ENCODE measurements around the gene PTPRJ.
A peak's percentile ranks its signal among the peaks of the same experiment; 100 is the strongest.
"Not testable (repeated sequence)": the region's sequence is repeated elsewhere in the genome, so short reads cannot be mapped to it uniquely, and the experiment has no call there.

The PTPRJ gene

GRCh38 chr11:48123934-48124755, 143.8 kb downstream of the PTPRJ start:
- DNase-seq = no peak

- no peak for DNase-seq
Observed at GRCh38 chr11:48124880-48125279, 144.5 kb downstream of the PTPRJ start.

- DNase-seq = no peak
Observed at GRCh38 chr11:48125866-48126265, 145.5 kb downstream of the PTPRJ start.

GRCh38 chr11:48127521-48128183, 147.3 kb downstream of the PTPRJ start:
- DNase-seq = no peak

- no peak for DNase-seq
Observed at GRCh38 chr11:48129697-48130395, 149.5 kb downstream of the PTPRJ start.

- no peak for DNase-seq
Observed at GRCh38 chr11:48134221-48134922, 154.0 kb downstream of the PTPRJ start.

GRCh38 chr11:48138222-48138621, 157.9 kb downstream of the PTPRJ start:
- no peak for DNase-seq

GRCh38 chr11:48139896-48140295, 159.5 kb downstream of the PTPRJ start:
- DNase-seq = not testable (repeated sequence)

- no peak for DNase-seq
Observed at GRCh38 chr11:48141475-48142122, 161.2 kb downstream of the PTPRJ start.

GRCh38 chr11:48142889-48143288, 162.5 kb downstream of the PTPRJ start:
- DNase-seq = no peak

GRCh38 chr11:48148749-48149148, 168.4 kb downstream of the PTPRJ start:
- no peak for DNase-seq

GRCh38 chr11:48150213-48150612, 169.9 kb downstream of the PTPRJ start:
- peak; percentile 4 for DNase-seq

- no peak for DNase-seq
Observed at GRCh38 chr11:48154151-48154550, 173.8 kb downstream of the PTPRJ start.

- no peak for DNase-seq
Observed at GRCh38 chr11:48161951-48162884, 181.9 kb downstream of the PTPRJ start.

GRCh38 chr11:48162885-48163268, 182.5 kb downstream of the PTPRJ start:
- no peak for DNase-seq

- DNase-seq = no peak
Observed at GRCh38 chr11:48163360-48164100, 183.2 kb downstream of the PTPRJ start.

- no peak for DNase-seq
Observed at GRCh38 chr11:48164836-48165235, 184.5 kb downstream of the PTPRJ start.

- no peak for DNase-seq
Observed at GRCh38 chr11:48165426-48165825, 185.1 kb downstream of the PTPRJ start.

- no peak for DNase-seq
Observed at GRCh38 chr11:48167380-48167779, 187.0 kb downstream of the PTPRJ start.

- no peak for DNase-seq
Observed at GRCh38 chr11:48168815-48169214, 188.5 kb downstream of the PTPRJ start.

GRCh38 chr11:48169259-48169658, 188.9 kb downstream of the PTPRJ start:
- no peak for DNase-seq
